ENCODE measurements around the gene CREB3.

Gene CREB3

DNA sequence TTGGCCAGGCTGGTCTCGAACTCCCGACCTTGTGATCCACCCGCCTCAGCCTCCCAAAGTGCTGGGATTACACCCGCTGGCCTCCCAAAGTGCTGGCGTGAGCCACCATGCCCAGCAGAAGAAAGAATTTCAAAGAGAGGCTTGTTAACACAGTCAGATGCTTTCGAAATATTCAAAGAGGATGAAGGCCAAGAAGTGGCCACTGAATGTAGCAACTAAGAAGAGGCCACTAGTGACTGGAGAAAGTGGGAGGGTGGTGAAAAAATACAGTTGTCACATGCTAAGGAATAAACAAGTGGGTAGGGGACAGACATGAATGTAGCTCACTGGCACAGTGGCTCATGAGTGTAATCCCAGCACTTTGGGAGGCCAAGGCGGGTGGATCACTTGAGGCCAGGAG, 29.8 kb upstream of the CREB3 start:
- TF ChIP-seq, protein P1, sequence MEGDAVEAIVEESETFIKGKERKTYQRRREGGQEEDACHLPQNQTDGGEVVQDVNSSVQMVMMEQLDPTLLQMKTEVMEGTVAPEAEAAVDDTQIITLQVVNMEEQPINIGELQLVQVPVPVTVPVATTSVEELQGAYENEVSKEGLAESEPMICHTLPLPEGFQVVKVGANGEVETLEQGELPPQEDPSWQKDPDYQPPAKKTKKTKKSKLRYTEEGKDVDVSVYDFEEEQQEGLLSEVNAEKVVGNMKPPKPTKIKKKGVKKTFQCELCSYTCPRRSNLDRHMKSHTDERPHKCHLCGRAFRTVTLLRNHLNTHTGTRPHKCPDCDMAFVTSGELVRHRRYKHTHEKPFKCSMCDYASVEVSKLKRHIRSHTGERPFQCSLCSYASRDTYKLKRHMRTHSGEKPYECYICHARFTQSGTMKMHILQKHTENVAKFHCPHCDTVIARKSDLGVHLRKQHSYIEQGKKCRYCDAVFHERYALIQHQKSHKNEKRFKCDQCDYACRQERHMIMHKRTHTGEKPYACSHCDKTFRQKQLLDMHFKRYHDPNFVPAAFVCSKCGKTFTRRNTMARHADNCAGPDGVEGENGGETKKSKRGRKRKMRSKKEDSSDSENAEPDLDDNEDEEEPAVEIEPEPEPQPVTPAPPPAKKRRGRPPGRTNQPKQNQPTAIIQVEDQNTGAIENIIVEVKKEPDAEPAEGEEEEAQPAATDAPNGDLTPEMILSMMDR (IDR thresholded peaks at IDR 0.05; ENCODE audit: borderline replicate concordance, insufficient read depth, low read depth, low read length) = no peak
- no peak overlapping the region for H3K4me3 ChIP-seq (ENCODE audit: low read depth, low read length)

DNA sequence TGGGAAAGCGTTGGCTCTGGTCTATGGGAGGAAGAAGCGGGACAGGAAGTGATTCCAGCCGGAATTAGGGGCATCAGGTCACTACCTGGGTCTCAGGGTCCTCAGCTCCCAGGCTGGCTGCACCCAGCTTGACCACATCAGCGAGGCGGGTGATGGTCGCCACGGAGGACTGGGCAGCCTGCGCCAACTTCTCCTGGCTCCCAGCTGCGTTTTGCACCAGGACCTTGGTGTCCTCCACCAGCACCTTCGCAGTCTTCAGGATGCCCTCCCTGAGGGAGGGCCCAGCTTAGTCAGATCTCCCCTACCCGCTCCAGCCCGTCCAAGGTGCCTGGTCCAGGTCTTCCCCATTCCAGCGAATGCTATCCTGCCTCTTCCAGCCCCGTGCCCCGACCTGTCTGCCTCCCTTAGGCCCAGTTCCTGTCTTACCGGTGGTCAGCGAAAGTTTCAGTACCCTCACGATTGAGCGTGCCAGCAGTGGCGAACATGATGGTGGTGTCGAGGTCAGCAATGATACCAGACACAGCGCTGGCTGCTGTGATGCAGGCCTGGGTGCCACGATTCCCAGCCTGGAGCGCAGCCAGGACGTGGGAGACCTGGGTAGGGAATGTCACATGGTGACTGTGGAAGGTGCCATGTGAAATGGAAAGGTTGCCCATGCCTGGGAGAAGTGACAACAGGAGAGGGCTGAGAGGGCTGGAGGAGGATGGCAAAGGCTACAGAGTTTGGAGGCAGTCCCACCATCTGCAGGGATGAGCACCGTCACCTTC, 28.4 kb upstream of the CREB3 start:
- no peak overlapping the region for H3K4me3 ChIP-seq (ENCODE audit: low read depth, low read length)
- TF ChIP-seq, protein P1 (IDR thresholded peaks at IDR 0.05; ENCODE audit: borderline replicate concordance, insufficient read depth, low read depth, low read length) = no peak

DNA sequence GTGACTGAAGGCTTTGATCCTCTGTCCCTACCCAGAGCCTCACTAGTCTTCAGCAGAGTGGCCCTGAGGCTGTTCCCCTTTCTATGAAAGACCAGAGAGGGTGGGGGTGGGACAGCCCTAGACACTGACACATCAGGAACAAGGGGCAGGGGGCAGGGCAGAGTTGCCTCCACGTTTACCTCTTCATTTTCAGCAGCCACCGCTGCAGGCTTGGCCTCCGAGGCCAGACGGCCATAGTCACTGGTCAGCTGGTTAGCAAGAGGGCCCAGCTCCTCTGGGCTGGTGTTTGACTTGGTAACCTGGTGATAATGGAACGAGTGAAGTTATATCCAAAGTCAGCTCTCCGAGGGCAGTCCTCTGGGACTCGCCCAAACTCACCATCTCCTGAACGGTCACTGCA, 27.1 kb upstream of the CREB3 start:
- TF ChIP-seq, protein P1 (IDR thresholded peaks at IDR 0.05; ENCODE audit: borderline replicate concordance, insufficient read depth, low read depth, low read length) = no peak
- H3K4me3 ChIP-seq (ENCODE audit: low read depth, low read length) = no peak overlapping the region

DNA sequence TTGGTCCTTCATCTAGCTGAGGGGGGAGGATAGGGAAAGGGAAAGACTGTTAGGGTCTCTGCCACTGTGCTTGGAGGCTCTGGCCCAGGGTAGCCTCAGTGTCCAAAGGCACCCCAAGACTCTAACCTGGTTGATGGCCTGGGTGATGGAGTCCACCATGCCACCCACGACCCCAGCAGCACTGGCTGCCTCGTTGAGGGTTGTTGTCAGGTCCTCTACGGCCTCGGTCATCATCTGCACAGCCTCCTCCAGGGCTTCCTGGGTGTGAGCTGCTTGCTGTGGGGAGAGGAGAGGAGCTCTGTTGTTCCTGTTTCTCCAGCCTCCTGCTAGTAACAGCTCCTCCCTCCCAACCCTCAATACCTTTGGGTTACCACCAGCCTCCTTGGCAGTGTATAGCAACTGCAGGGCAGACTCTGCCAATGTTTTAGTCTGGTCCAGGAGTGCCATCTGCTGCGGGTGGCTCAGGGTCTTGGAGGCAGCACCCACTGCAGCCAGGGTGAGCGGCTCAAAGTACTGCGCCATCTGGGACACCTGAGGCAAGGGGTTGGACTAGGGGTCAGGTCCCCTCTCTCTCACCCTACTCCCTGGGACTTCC, 26.5 kb upstream of the CREB3 start:
- TF ChIP-seq, protein P1 (IDR thresholded peaks at IDR 0.05; ENCODE audit: borderline replicate concordance, insufficient read depth, low read depth, low read length) = no peak
- no peak overlapping the region for H3K4me3 ChIP-seq (ENCODE audit: low read depth, low read length)

DNA sequence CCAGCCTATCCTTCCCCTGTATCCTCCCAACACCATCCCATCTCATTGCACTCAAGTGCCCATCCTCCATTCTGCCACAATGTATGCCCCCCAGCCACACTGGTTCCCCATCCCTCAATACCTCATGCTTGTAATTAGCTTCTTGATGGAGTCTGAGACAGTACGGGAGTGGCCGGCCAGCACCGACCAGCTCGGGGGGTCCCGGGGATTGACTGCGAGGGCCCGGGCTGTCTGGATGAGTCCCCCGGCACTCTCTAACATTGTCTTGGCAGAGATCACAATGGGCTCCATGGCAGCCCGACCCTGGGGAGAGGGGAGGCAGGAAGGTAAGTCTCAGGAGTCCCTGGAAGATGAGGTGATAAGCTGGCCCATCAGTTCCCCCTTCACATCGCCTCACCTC, 25.5 kb upstream of the CREB3 start:
- TF ChIP-seq, protein P1 (IDR thresholded peaks at IDR 0.05; ENCODE audit: borderline replicate concordance, insufficient read depth, low read depth, low read length) = no peak
- no peak overlapping the region for H3K4me3 ChIP-seq (ENCODE audit: low read depth, low read length)

DNA sequence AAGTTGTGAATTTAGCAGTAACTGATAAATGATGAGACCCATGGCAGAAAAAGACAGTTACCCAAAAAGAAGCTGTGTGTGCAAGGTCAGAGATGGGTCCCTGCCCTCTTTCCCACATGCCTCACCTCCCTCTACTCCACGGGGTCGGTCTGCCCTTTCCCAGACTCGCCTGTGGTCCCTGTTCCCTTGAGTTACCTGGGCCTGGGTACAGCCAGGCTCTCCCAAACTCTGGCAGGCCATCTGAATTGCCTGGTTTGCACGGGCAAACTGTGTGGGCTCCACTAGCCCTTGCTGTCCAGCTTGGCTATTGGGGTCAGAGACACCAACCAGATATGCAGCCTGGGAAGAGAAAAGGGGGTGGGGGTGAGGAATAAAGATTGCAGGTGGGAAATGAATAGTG, 24.3 kb upstream of the CREB3 start:
- TF ChIP-seq, protein P1 (IDR thresholded peaks at IDR 0.05; ENCODE audit: borderline replicate concordance, insufficient read depth, low read depth, low read length) = no peak
- no peak overlapping the region for H3K4me3 ChIP-seq (ENCODE audit: low read depth, low read length)

Data from GM12875 (cell line).